ENCODE measurements around the gene FAM240B.

FAM240B gene

GRCh38 chr9:38662763-38663593, 57.0 kb downstream of the FAM240B start:
- DNase-seq: no peak

- no peak for DNase-seq
These were observed 60.4 kb downstream of the FAM240B start for GRCh38 chr9:38659538-38659937.

- no peak for DNase-seq
These were observed 63.0 kb downstream of the FAM240B start for GRCh38 chr9:38656896-38657295.

GRCh38 chr9:38652486-38652885, 67.4 kb downstream of the FAM240B start:
- DNase-seq: no peak

GRCh38 chr9:38652044-38652443, 67.9 kb downstream of the FAM240B start:
- no peak for DNase-seq

- no peak for DNase-seq
These were observed 68.4 kb downstream of the FAM240B start for GRCh38 chr9:38651400-38652042.

- DNase-seq: no peak
These were observed 69.4 kb downstream of the FAM240B start for GRCh38 chr9:38650564-38650963.

GRCh38 chr9:38649731-38650363, 70.1 kb downstream of the FAM240B start:
- no peak for DNase-seq

- no peak for DNase-seq
These were observed 75.3 kb downstream of the FAM240B start for GRCh38 chr9:38644601-38645000.

Data from hematopoietic multipotent progenitor cell treated with erythropoietin and hydrocortisone succinate and interleukin-3 and kit ligand, for 6 days (in vitro differentiated cells).